ENCODE results near the gene ZNF552.

Gene ZNF552

DNA sequence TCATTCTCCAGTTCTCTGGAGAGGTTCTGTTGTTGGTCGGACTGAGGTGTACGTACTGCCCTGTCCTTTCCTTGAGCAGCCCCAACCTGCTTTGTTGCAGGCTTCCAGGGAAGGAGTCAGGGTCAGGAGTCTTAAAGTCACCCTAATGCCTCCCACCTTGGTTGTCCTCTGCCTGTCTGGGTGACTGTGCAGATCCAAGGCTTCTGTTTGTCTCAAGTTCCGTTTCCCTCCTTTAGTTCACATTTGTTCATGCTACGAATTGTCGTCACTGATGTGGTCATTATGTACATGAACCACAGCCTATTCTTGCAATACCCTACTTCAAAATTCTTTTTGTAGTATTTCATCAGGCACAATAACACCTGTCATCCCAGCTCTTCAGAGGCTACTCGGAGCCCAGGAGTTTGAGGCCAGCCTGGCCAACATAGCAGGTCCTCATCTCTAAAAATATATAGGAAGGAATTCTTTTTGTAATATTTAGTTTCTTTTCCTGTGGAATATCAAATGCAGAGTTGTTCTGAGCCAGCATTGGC lies 37.9 kb downstream of the ZNF552 start:
- DNase-seq (ENCODE audit: low spot score), result no peak

DNA sequence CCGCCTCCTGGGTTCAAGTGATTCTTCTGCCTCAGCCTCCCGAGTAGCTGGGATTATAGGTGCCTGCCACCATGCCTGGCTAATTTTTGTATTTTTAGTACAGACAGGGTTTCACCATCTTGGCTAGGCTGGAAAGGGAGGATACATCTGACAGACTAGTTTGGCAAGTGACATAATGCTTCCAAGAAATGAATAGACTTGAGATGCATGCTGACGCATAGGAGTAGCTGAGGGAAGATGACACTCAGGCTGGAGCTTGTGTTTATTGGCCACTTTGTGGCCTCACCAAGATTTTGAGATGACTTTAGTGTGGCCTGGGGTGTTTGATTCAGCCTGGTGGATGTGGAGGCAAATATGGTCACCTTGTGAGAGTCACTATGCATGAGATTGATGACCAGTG lies 41.2 kb downstream of the ZNF552 start:
- no peak for DNase-seq (ENCODE audit: low spot score)

DNA sequence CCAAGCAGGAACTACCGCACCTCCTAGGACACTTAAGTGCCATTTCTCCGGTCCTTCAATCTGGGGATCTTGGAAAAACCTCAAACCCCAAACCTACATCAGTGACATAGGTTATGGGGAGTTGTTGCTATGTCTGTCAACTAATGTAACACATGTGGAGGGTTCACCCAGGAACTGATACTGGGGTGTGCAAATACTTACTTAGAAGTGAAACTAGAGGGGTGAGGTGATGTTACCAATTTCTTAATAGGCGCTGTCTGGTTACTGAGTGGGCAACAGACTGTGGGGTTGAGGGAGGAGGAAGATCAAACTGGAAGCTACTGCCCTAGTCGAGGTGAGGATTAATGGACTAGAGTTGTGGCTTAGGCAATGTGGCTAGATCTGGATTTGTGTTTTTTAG lies 43.3 kb downstream of the ZNF552 start:
- no peak for DNase-seq (ENCODE audit: low spot score)

DNA sequence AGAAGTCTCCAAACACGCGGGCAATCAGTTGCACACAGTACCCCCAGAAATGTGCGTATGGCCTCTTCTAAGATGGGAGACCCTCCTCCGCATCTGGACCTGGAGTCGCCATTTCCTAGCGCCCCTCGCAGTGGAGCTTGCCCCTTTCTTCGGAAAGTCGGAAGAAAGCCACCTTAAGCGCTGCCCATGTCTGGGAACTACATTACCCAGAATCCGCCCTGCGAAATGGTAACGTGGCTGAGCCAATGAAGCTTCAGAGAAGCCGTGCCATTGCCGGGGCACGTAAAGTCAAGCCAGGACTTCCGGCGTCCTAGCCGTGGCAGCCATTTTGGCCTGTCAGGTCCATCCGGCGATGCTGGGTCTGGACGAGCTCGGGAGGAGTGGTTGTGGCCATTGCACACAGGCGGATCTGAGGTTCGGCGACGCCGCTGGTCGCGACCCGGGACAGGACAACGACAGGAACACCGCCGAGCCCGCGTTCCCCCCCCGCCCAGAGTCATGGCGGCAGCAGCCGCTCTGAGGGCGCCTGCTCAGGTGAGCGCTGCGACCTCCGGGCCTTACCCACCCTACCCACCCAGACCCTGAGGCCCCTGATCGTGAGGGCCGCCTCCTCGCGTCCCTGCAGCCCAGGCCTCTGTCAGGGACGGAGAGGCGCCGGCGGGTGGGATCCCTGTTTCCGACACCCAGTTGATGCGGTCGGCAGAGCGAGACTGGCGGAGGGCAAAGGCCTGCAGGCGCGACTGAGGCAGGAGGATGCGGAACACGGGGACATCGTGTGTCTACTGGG lies 45.2 kb downstream of the ZNF552 start, which contains the start of gene ZNF586:
Gene ZNF586, plus strand, starts transcription at position 332 of the 787 bp plus-strand sequence. Its CDS starts 167 bp downstream, at position 499.
- DNase-seq (ENCODE audit: low spot score), result peak; percentile 94

DNA sequence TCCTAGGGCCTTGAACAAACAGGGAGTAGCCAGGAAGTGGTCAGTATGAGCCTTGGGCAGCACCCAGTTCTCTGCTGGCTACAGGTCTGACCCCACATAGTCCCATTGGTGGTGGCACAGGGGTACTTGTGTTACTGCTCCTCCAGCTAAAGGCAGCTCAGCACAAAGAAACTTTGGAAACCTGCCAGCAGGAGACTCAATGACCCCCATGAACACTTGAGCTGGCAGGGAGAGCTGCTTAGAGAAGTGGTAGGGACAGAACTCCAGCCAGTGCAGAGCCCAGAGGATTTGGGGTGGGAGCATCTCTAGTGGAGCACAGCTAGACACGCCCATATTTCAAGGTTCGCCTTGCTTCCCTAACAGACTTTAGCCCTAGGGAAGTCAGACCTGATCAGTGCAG lies 55.6 kb downstream of the ZNF552 start:
- no peak for DNase-seq (ENCODE audit: low spot score)

DNA sequence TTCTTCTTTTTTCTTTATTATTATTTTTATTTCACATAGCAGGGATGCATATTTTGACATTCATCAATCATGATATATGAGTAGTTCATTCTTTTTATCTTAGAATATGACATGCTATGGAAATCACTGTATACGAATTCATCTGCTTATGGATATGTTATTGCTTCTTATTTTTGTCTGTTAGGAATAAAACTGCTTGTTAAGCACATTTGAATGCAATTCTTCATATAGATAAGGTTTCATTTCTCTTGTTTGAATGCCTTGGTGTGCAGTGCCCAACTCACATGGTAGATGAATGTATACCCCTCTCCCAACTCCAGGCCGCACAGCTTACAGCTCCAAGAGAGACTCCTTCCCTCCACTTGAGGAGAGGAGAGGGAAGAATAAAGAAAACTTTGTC lies 56.8 kb downstream of the ZNF552 start:
- DNase-seq (ENCODE audit: low spot score), result no peak
